Neuron (in vitro differentiated cells): ENCODE results near the gene C21orf91.
"Not testable (repeated sequence)": the region's sequence is repeated elsewhere in the genome, so short reads cannot be mapped to it uniquely, and the experiment has no call there.

Experiments
- H2AFZ ChIP-seq: one replicate; pipeline ENCODE4 v1.6.1; 2013; ENCODE audit warnings: low read depth, mild to moderate bottlenecking, inconsistent platforms, low read length, moderate library complexity
- H3K27me3 ChIP-seq: one replicate; pipeline ENCODE4 v1.6.1; 2013; ENCODE audit warnings: low read length; ENCODE audit not compliant: insufficient read depth
- H3K36me3 ChIP-seq: one replicate; pipeline ENCODE4 v1.6.1; 2013; ENCODE audit warnings: low read length; ENCODE audit not compliant: insufficient read depth
- H3K4me1 ChIP-seq: one replicate; pipeline ENCODE4 v1.6.1; 2013; ENCODE audit warnings: low read length; ENCODE audit not compliant: insufficient read depth
- H3K4me3 ChIP-seq: 2 replicates; pipeline ENCODE4 v1.5.1; 2013; ENCODE audit warnings: mild to moderate bottlenecking, low read length, moderate library complexity
- H3K9me3 ChIP-seq: one replicate; pipeline ENCODE4 v1.6.1; 2013; ENCODE audit warnings: low read length

C21orf91 gene

DNA sequence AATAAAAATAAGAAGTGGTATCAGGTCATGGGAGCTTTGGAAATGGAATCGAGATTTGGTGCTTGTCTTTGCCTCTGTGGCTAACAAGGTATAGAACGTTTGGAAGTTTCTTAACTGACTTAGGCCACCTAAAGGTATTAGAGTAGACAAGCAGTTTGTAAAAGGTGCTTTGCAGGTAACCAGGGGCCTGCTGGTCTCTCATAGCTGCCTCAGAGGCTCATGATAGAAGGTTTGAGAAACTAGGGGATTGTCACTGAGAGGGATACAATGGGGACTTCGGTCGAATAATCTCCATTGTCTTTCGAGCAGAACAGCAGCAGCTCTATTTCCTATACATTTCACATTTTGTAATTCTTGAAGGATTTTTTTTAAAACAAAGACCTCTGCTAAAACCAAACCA lies 37.6 kb downstream of the C21orf91 start:
- H3K4me1 ChIP-seq: no peaks in the 10 kb centered on the region
- peaks cover 9% of the 10 kb centered on the region for H3K36me3 ChIP-seq

DNA sequence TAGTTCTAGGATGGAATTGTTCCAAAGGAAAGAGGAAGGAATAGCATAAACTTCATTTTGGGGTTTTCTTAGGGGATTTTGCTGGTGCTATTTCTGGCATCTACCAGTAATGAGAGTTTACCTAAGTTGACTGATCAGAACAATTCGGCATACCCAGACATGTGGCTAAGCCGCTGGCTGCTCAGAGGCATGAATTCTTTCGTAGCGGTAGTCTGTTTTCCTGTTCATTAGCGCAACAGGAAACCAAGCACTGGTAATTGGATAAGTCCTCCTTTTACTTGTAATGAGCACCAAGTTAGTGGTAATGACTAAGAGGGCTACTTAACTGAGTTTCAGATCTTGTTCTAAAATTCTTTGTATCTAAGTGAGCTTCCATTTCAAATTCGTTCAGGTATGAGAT lies 38.6 kb downstream of the C21orf91 start:
- Histone ChIP-seq H3K4me3 (no peak overlapping the region), H2AFZ (no peak overlapping the region), H3K4me1 (no peaks in the 10 kb centered on the region), H3K36me3 (peaks cover 4% of the 10 kb centered on the region), H3K27me3 (no peaks in the 10 kb centered on the region), H3K9me3 (no peaks in the 10 kb centered on the region)

More for the DNA sequence above, 37.6 kb downstream of the C21orf91 start:
- no peak overlapping the region for H3K4me3 ChIP-seq
- no peaks in the 10 kb centered on the region for H3K27me3 ChIP-seq
- H3K9me3 ChIP-seq: peaks cover 4% of the 10 kb centered on the region
- H2AFZ ChIP-seq: no peak overlapping the region

DNA sequence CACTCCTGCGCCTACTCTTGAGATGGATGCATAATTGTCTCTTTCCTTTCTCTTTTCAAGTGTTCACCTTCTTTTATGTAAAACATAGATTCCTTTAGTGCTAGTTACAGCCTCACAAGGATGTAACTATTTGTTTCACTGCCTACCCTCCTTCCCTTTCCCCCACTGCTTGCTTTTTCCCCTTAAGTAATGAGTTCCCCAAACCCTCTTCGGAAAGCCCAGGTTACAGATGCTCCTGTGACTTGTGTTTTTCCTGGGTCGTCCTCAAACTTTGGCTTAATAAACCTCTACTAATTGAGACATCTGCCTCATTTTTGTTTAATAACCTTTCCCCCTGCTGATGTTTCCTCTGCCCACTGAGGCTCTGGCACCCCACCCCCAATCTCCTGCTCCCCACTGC lies 39.2 kb downstream of the C21orf91 start:
- no peaks in the 10 kb centered on the region for H3K27me3 ChIP-seq
- H2AFZ ChIP-seq: no peak overlapping the region
- no peaks in the 10 kb centered on the region for H3K4me1 ChIP-seq
- no peak overlapping the region for H3K4me3 ChIP-seq
- H3K36me3 ChIP-seq: peaks cover 3% of the 10 kb centered on the region
- no peaks in the 10 kb centered on the region for H3K9me3 ChIP-seq

DNA sequence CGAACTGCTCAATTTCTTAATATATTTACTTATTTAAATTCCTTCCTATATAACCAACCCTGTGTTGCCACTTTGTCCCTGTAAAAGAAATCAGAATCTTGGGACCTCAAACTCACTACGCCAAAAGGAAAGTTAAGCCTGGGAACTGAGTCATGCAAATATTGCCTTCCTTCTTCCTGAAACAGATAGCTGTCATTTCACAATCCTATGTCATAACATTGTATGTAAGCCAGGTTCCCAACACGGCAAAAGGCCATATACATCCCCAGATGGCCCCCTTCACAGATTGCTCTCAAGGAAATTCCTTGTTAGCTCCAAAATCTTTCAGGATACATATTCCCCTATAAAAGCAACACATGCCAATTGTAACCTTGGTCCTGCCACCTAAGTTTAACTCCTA lies 39.7 kb downstream of the C21orf91 start:
- H2AFZ ChIP-seq: no peak overlapping the region
- no peaks in the 10 kb centered on the region for H3K4me1 ChIP-seq
- no peaks in the 10 kb centered on the region for H3K36me3 ChIP-seq
- no peak overlapping the region for H3K4me3 ChIP-seq
- no peaks in the 10 kb centered on the region for H3K9me3 ChIP-seq
- H3K27me3 ChIP-seq: no peaks in the 10 kb centered on the region

DNA sequence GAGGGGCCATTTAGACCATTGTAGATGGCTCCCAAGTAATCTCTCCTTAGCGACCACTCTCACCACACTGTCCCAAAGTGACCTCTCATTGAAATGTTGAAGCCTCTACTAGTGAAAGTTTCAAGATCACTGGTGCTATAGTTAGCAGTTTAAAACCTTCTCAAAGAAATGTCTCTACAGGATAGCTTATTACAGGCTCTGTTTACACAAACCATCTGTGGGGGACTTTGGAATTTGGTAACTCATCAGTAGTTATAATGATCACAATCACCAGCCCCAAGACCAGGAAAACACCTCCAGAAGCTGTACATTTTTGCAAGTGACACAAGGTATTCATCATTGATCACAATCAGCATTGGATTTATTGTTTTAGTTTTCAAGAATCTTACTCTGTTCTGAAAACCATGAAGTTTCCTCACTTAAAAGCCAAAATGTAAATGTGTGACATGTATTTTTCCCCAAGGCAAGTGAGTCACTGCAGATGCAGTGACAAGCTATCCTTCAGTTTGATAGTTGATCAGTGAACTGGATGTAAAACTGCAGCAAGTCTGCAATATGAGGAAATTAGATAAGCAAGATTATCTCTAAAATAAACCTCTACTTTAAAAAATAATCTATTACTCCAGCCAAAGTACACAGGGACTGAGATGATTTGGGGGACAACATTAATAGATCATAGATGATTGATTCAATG lies 41.9 kb downstream of the C21orf91 start:
- Histone ChIP-seq H3K27me3 (no peaks in the 10 kb centered on the region), H3K9me3 (no peaks in the 10 kb centered on the region), H3K36me3 (no peaks in the 10 kb centered on the region), H3K4me3 (no peak overlapping the region), H2AFZ (no peak overlapping the region), H3K4me1 (no peaks in the 10 kb centered on the region)

DNA sequence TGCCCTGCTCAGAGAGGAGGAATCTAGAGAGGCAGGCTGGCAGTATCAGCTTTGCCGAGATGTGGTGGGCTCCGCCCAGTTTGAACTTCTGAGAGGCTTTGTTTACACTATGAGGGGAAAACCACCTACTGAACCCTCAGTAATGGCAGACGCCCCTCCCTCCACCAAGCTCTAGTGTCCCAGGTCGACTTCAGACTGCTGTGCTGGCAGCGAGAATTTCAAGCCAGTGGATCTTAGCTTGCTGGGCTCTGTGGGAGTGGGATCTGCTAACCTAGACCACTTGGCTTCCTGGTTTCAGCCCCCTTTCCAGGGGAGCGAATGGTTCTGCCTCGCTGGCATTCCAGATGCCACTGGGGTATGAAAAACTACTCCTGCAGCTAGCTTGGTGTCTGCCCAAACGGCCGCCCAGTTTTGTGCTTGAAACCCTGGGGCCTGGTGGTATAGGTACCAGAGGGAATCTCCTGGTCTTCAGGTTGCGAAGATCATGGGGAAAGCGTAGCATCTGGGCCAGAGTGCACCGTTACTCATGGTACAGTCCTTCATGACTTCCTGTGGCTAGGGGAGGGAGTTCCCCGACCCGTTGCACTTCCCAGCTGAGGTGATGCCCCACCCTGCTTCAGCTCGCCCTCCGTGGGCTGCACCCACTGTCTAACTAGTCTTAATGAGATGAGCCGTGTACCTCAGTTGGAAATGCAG lies 43.6 kb downstream of the C21orf91 start:
- Histone ChIP-seq H3K4me1 (no peaks in the 10 kb centered on the region), H3K36me3 (no peaks in the 10 kb centered on the region), H2AFZ (no peak overlapping the region), H3K4me3 (no peak overlapping the region), H3K27me3 (no peaks in the 10 kb centered on the region), H3K9me3 (no peaks in the 10 kb centered on the region)

DNA sequence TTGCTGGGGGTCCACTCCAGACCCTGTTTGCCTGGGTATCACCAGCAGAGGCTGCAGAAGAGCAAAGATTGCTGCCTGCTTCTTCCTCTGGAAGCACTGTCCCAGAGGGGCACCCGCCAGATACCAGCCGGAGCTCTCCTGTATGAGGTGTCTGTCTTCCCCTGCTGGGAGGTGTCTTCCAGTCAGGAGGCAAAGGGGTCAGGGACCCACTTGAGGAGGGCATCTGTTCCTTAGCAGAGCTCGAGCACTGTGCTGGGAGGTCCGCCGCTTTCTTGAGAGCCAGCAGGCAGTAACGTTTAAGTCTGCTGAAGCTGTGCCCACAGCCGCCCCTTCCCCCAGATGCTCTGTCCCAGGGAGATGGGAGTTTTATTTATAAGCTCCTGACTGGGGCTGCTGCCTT lies 44.1 kb downstream of the C21orf91 start:
- not testable (repeated sequence) for H3K36me3 ChIP-seq, H3K27me3 ChIP-seq

DNA sequence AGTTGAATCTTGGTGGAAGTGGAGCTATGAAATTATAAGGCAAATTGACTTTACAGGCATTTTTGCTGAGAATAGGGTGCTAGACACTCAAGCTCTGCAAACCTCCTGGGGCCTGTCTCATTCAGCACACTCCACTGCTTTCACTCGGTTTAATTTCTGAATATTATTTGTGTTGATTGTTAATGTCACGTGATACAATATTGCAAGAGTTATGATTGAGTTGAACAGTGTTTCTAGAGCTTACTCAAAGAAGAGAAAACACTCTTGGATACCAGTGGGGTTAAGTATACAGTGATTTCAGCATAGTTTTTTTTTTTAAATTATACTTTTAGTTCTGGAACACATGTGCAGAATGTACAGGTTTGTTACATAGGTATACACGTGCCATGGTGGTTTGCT lies 49.7 kb downstream of the C21orf91 start:
- Histone ChIP-seq H3K27me3 (no peaks in the 10 kb centered on the region), H3K4me3 (no peak overlapping the region), H3K36me3 (no peaks in the 10 kb centered on the region)

More for the DNA sequence above, 44.1 kb downstream of the C21orf91 start:
- H2AFZ ChIP-seq, H3K4me3 ChIP-seq, H3K9me3 ChIP-seq, H3K4me1 ChIP-seq: not testable (repeated sequence)

DNA sequence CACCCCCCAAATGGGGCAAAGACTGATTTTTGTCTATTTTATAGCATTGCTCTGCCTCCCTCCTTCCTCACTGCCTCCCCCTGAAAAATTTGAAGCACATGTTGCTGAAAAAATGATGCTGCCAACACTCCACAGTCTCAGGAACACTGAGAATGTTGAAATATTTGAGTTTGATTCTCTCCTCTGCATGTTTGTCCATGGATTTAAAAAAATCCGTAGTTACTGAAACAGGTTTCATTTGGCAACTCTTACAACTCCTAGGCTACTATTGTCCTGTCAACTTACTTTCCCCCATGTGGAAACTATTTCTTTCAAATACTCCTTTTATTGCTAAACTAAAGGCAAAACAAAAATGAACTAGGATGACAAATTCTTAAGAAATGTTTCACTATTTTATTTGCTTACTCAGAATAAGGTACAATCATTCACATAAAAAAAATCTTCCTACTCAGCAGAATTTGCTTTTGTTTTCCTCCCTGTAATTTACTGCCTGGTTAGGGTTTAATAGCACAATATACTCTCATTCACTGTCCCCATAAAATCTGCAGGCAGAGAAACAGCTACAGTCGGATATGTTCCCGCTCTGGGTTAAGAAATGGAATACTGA lies 50.2 kb downstream of the C21orf91 start:
- no peaks in the 10 kb centered on the region for H3K4me1 ChIP-seq
- no peaks in the 10 kb centered on the region for H3K27me3 ChIP-seq
- H2AFZ ChIP-seq: no peak overlapping the region
- H3K9me3 ChIP-seq: no peaks in the 10 kb centered on the region
- H3K4me3 ChIP-seq: no peak overlapping the region
- no peaks in the 10 kb centered on the region for H3K36me3 ChIP-seq

More for the DNA sequence above, 49.7 kb downstream of the C21orf91 start:
- Histone ChIP-seq H3K4me1 (no peaks in the 10 kb centered on the region), H3K9me3 (no peaks in the 10 kb centered on the region), H2AFZ (no peak overlapping the region)

DNA sequence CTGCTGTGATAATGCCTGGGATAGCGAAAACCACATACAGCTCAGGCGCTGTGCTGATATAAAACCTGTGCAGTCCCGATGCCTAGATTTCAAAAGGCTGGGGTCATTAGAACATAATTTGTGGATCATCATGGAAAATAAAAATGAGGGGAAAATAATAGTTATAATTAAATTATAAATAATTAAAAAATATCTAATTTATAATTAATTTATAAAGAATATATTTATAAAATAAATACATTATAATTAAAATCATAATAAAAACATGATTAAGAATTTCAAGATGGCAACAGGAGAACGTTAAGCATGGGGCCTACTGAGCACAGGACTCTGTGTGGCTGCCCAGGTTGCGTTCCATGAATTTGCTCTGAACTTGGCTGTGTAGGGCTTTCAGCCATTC lies 53.9 kb downstream of the C21orf91 start:
- Histone ChIP-seq H3K4me3 (no peak overlapping the region), H3K27me3 (no peaks in the 10 kb centered on the region), H3K36me3 (no peaks in the 10 kb centered on the region), H3K4me1 (no peaks in the 10 kb centered on the region), H3K9me3 (no peaks in the 10 kb centered on the region), H2AFZ (no peak overlapping the region)

DNA sequence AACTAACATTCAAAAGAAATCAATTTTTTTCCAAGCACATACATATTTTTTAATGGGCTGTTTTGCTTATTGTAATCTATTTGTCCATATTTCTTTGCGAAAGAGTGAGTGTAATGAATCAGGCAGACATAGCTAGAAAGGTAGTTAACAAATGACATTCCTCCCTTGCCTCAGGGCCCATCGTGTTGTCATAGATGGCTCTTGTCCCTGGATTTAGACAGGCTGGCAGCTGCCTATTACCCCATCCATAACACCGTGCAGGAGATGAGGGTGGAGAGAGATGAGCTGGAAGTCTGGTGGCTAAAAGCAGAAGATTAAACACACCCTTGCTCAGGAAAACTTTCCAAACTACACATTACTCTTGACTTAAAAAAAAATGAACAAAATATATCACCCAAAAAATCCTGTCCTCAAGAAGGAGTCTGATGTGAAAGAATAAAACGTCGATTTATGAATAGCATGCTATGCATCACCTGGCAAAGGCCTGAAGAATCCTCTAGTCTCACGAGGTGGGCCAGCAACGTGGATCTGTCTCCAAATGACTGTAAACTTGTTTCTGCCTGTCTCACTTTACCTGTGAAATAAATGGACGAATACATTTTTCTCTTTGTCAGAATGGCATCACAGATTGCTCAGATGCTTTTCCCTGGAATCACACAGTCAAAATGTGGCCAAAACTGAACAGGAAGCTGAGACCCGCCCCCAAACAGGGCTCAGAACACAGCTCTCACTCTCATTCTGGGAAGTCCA lies 55.7 kb downstream of the C21orf91 start:
- Histone ChIP-seq H2AFZ (no peak overlapping the region), H3K4me3 (no peak overlapping the region), H3K27me3 (no peaks in the 10 kb centered on the region), H3K9me3 (no peaks in the 10 kb centered on the region), H3K36me3 (no peaks in the 10 kb centered on the region), H3K4me1 (no peaks in the 10 kb centered on the region)

DNA sequence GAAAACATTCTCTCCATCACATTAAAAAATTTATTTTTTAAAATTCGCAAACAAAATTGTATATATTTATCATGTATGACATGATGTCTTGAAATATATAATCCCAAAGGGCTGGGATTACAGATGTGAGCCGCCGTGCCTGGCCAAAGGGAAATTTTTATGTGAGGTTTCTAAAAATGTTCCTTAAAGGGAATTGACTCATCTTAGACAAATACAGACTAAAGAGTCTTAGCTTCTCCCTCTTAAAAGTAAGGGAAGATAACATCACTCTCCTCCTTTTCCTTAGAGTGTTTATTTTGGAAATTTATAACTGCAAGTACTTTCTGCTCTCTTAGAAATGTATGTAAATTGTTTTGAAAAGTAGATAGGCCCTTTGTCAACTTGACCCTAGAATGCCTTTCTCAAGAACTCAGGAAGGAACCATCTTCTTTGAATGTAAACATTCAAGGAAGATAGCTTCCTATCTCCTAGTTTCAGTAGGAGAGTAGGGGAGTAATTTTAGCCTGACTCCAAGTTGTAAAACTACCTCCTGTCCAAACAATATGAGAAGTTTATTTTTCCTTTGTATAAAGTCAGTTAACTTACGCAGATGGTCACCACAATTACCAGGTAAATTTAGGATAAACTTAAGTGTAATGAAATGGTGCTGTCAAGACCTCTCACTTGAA lies 59.5 kb downstream of the C21orf91 start:
- Histone ChIP-seq H3K9me3 (no peaks in the 10 kb centered on the region), H3K27me3 (no peaks in the 10 kb centered on the region), H3K36me3 (no peaks in the 10 kb centered on the region), H3K4me3 (no peak overlapping the region), H2AFZ (no peak overlapping the region), H3K4me1 (no peaks in the 10 kb centered on the region)
